DMS53 treated with DMSO at 0.1 percent for 48 hours (cell line): Measurements from ENCODE around the gene ZFR2.
"Not testable (repeated sequence)": the region's sequence is repeated elsewhere in the genome, so short reads cannot be mapped to it uniquely, and the experiment has no call there.

ENCODE experiments used
- DNase-seq: peaks from one replicate; lab custom pipeline; 2025; ENCODE audit not compliant: unreplicated experiment; lab: John Stamatoyannopoulos, UW

The ZFR2 gene

DNA sequence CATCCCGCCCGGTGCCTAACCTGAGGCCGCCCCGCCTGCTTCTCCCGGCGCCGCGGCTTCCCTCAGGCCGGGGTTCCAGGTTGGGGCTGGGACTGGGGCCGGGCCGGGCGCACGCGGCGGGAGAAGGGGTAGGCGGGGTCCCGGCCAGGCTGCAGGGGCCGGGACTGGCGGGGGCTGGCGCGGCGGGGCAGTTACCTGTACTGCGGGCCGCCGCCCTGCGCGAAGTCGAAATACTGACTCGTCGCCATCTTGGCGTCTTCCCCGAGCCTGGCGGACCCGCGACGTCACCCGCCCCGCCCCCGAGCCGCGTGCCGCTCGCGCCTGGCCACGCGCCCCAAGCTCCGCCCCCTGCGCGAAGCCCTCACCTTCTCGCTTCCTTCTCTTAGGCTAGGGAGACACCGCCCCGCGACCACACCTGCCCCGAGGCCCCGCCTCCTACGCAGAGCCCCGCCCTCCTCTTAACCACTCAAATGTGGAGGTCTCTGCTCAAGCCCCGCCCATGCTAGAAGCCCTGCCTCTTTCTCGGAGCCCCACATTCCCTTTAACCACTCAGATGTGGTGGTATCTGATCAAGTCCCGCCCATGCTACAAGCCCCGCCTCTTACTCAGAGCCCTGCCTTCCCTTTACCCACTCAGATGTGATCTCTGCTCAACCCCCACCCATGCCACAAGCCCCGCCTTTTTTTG lies at the start of gene ZFR2:
Gene ZFR2, minus strand, starts transcription at position 269 of the 687 bp plus-strand sequence. Its CDS starts 21 bp downstream, at position 248.
- DNase-seq: no peak

- no peak for DNase-seq
These were observed 47.2 kb upstream of the ZFR2 start for GRCh38 chr19:3916033-3916432.

DNA sequence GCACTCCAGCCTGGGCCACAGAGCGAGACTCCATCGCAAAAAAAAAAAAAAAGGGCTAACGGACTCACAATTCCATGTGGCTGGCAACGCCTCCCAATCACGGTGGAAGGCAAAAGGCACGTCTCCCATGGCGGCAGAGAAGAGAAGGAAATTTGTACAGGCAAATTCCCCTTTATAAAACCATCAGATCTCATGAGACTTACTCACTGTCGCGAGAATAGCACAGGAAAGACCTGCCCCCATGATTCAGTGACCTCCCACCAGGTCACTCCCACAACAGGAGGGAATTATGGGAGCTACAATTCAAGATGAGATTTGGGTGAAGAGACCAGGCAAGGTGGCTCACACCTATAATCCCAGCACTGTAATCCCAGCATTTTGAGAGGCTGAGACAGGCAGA lies 45.4 kb upstream of the ZFR2 start:
- no peak for DNase-seq

- no peak for DNase-seq
These were observed 41.3 kb upstream of the ZFR2 start for GRCh38 chr19:3910105-3910504.

DNA sequence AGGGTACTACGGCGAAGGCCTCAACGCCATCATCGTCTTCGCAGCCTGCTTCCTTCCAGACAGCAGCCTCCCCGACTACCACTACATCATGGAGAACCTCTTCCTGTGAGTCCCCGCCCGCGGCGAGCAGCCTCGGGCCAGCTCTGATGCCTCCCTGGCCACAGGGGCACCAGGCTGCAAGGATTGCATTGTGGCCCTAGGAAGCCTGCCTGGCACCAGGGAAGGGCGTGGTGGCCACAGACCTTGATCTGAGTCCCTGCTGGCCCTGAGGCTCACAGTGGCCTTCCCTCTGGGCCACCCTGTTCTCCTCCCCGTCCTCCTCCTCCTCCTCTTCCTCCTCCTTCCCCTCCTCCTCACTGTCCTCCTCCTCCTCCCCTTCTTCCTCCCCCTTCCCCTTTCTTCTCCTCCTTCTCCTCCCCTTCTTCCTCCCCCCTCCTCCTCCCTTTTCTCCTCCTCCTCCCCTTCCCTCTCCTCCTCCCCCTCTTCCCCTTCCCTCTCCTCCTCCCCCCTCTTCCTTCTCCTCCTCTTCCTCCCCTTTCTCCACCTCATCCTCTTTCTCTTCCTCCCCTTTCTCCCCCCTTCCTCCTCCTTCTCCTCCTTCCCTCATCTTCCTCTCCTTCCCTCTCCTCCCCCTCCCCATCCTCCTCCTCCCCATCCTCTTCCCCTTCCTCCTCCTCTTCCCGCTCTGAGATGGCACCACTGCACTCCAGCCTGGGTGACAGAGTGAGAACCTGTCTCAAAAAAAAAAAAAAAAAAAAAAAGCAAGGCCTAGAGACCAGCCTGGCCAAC lies 39.6 kb upstream of the ZFR2 start:
- DNase-seq: no peak

GRCh38 chr19:3907626-3908265 lies 38.9 kb upstream of the ZFR2 start:
- DNase-seq: no peak

DNA sequence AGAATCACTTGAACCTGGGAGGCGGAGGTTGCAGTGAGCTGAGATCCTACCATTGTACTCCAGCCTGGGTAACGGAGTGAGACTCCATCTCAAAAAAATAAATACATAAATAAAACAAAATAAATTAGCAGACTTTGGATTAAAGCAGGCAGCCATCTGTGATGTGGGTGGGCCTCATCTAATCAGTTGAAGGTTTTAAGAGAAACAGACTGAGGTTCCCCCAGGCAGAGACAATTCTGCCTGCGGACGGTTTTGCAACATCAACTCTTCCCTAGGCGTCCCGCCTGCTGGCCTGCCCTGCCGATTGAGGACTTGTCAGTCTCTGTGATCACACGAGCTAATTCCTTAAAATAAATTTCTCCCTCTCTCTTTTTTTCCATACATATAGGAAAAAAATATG lies 35.4 kb upstream of the ZFR2 start:
- no peak for DNase-seq

GRCh38 chr19:3902317-3902973 lies 33.6 kb upstream of the ZFR2 start:
- DNase-seq: no peak

- no peak for DNase-seq
These were observed 30.9 kb upstream of the ZFR2 start for GRCh38 chr19:3899531-3900294.

DNA sequence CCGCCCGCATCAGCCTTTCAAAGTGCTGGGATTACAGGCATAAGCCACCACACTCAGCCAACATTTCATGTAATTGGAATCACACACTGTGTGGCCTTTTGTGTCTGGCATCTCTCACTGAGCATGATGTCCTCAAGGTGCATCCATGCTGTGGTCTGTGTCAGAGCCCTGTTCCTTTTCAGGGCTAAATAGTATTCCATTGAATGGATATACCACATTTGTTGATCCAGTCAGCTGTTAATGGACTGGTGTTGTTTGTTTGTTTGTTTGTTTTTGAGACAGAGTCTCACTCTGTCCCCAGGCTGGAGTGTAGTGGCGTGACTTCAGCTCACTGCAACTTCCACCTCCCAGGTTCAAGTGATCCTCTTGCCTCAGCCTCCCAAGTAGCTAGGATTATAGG lies 29.6 kb upstream of the ZFR2 start:
- no peak for DNase-seq

DNA sequence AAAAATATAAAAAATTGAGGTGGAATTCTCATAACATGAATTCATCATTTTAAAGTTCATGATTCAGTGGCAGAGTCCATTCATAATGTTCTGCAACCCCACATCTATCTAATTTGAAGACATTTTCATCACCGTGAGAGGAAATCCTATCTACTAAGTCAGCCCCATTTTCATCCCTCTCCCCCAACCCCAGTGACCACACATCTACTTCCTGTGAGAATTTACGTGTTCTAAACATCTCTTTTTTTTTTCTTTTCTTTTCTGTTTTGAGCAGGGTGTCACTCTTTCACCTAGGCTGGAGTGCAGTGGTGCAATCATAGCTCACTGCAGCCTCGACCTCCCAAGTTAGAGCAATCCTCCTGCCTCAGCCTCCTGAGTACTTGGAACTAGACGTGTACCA lies 29.1 kb upstream of the ZFR2 start:
- DNase-seq: no peak

GRCh38 chr19:3895788-3896187 lies 26.9 kb upstream of the ZFR2 start:
- DNase-seq: no peak

- DNase-seq: not testable (repeated sequence)
These were observed 26.1 kb upstream of the ZFR2 start for GRCh38 chr19:3894959-3895358.

GRCh38 chr19:3893509-3894179 lies 24.8 kb upstream of the ZFR2 start:
- no peak for DNase-seq

- no peak for DNase-seq
These were observed 21.8 kb upstream of the ZFR2 start for GRCh38 chr19:3890591-3890990.

- DNase-seq: no peak
These were observed 13.2 kb upstream of the ZFR2 start for GRCh38 chr19:3882041-3882384.

- no peak for DNase-seq
These were observed 12.6 kb upstream of the ZFR2 start for GRCh38 chr19:3881272-3882040.

- no peak for DNase-seq
These were observed 11.8 kb upstream of the ZFR2 start, which contains the start of gene ATCAY for GRCh38 chr19:3880471-3881271. Gene ATCAY (plus strand): TSS chr19:3880685. CDS start chr19:3885768, 5,083 bp downstream.

DNA sequence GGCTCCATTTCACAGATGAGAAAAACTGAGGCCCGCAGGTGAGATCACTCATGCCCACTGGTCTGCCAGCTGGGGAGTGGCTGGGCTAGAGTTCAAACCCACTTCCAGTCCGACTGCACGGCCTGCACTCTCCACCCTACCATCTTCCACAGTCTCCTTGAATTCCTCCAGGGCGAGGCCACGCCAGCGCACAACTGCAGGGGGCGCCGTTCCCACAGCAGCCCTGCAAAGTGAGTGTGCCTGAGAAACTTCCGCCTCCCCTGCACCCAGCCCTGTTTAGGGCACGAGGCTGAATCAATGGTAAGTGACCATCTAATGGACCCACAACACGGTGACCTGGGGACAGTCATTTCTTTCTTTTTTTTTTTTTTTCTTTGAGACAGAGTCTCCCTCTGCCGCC lies 10.8 kb upstream of the ZFR2 start:
- DNase-seq: no peak
